GM12872 (cell line): ENCODE measurements around the gene DGKH.

Experiments used
- TF ChIP-seq, protein P1 (sequence below): IDR thresholded peaks from 3 replicates; pipeline ENCODE4 v1.5.1; 2011; ENCODE audit warnings: low read depth, mild to moderate bottlenecking, low read length, moderate library complexity; ENCODE audit not compliant: insufficient read depth

Gene DGKH

GRCh38 chr13:42055500-42056085 lies 7.1 kb downstream of the DGKH start:
- TF ChIP-seq, protein P1, sequence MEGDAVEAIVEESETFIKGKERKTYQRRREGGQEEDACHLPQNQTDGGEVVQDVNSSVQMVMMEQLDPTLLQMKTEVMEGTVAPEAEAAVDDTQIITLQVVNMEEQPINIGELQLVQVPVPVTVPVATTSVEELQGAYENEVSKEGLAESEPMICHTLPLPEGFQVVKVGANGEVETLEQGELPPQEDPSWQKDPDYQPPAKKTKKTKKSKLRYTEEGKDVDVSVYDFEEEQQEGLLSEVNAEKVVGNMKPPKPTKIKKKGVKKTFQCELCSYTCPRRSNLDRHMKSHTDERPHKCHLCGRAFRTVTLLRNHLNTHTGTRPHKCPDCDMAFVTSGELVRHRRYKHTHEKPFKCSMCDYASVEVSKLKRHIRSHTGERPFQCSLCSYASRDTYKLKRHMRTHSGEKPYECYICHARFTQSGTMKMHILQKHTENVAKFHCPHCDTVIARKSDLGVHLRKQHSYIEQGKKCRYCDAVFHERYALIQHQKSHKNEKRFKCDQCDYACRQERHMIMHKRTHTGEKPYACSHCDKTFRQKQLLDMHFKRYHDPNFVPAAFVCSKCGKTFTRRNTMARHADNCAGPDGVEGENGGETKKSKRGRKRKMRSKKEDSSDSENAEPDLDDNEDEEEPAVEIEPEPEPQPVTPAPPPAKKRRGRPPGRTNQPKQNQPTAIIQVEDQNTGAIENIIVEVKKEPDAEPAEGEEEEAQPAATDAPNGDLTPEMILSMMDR: no peak

DNA sequence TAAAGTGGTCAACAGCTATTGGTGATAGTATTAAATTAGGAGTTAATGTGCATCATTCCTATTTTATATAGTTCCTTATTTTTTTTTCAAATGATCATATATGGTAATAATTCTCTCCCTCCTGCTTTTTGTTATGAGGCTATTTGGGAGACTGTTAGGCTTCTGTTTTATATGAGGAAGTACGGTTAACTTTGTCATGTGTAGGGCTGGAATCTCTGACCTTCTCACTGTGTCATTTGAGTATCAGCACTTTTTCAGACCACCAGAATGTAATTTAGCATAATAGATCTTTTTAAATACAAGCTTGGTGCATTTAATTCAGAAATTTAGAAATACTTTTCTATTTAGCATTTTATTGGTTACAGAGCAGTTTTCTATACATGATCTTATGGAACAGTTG lies 7.7 kb downstream of the DGKH start:
- TF ChIP-seq, protein P1: no peak

DNA sequence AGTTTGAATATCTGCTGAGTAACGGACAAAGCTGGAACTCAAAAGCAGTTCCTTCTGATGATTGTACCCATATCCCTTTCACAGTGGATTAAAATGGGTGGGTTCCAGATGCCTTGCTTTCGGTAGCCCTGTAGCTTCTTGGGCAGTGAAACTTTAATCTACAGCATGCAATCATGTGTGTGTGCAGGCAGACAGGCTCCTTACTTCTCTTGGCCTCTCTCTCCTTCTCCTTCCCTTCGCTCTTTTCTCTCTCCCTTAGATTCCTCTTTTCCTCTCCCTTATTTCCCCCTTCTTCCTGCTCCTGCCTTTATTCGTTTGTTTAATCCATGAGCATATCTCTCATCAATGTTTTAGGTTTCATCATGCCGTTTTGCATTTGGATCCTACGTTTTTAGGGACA lies 8.1 kb downstream of the DGKH start:
- TF ChIP-seq, protein P1: no peak

- TF ChIP-seq, protein P1: no peak
These were observed 9.6 kb downstream of the DGKH start for GRCh38 chr13:42057918-42058530.

GRCh38 chr13:42061943-42062342 lies 13.5 kb downstream of the DGKH start:
- TF ChIP-seq, protein P1: no peak

DNA sequence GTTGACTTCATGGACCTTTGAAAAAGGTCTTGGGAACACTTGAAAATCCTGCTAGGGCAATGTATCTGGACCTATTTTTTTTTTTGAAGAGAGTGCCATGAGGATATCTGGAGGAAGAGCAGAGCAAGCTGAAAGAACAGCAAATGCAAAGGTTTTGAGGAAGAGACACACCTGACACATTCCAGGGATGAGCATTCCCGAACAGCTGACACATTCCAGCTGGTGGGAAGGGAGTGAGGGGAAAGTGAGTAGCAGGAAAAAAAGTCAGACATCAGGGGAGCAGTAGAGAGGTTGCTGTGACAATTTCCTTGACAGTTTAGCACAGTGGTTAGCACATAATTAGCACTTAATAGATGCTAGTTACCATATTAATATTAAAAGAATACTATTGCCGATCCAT lies 14.7 kb downstream of the DGKH start:
- TF ChIP-seq, protein P1: no peak

DNA sequence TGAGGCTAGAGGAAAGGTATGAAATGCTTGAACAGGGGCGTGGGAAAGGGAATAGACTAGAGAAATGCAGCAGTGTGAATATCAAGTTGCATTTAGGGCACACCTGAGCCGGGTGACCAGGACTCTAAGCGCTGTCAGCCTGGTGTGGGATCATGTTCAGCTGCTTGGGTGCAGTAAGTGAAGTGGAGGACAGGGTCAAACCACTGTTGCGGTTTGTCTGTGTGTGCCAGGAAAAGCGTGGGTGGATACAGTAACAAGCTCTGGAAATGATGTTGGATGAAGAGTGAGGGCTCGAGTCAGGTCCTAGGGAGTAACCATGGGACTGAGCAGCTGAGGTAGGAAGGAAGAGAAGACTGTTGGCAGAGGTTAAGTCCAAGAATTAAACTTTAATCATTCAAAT lies 15.8 kb downstream of the DGKH start:
- TF ChIP-seq, protein P1: no peak
